Heart right ventricle (tissue), 16 donors: ENCODE data around the gene ADK. TPM values are rescaled to one million over a fixed set of nuclear protein-coding genes. Genes with fewer than 3 reads are reported as not detected.

Source experiments
- ATAC-seq, 8 donors: fragments of 200-7000 bp; cut with Tn5 transposase; one replicate each; pipeline ENCODE4 v1.9.1; 2020; ENCODE audit warnings: mild to moderate bottlenecking in 8 of 8, moderate library complexity in 8 of 8, moderate number of reproducible peaks in 1 of 8
- DNase-seq, 2 donors: peaks; one replicate each; pipeline ENCODE4 v3.0.0-alpha.2; 2020
- H3K27ac ChIP-seq, 10 donors: fragments of 200-600 bp; sonication (generic) in 2 of 10; one replicate each; pipeline versions ENCODE4 v1.5.0 to v1.8.0; 2020 to 2022; ENCODE audit warnings: mild to moderate bottlenecking in 3 of 10
- H3K27me3 ChIP-seq, 7 donors: fragments of 200-600 bp; one replicate each; pipeline ENCODE4 v1.8.0; 2021 to 2022; ENCODE audit warnings: mild to moderate bottlenecking in 2 of 7
- H3K36me3 ChIP-seq, 9 donors: fragments of 200-600 bp; sonication (generic) in 1 of 9; one replicate each; pipeline versions ENCODE4 v1.5.0 to v1.8.0; 2020 to 2022; ENCODE audit warnings: mild to moderate bottlenecking in 2 of 9
- H3K4me1 ChIP-seq, 9 donors: fragments of 200-600 bp; sonication (generic) in 1 of 9; one replicate each; pipeline versions ENCODE4 v1.5.0 to v1.8.0; 2020 to 2022; ENCODE audit warnings: mild to moderate bottlenecking in 4 of 9
- H3K4me3 ChIP-seq, 10 donors: fragments of 200-600 bp; sonication (generic) in 2 of 10; one replicate each; pipeline versions ENCODE4 v1.5.0 to v1.8.0; 2020 to 2022; ENCODE audit warnings: mild to moderate bottlenecking in 7 of 10, moderate library complexity in 2 of 10
- H3K9me3 ChIP-seq, 11 donors: fragments of 200-600 bp in 10 of 11; sonication (generic) in 2 of 11; one replicate each; pipeline versions ENCODE4 v1.5.0 to v1.8.0; 2013 to 2022; ENCODE audit warnings: mild to moderate bottlenecking in 2 of 11, control low read depth in 1 of 11, moderate library complexity in 1 of 11
- CTCF ChIP-seq, 9 donors: fragments of 200-600 bp; sonication (generic) in 2 of 9; IDR thresholded peaks; one replicate each; pipeline versions ENCODE4 v1.5.0 to v1.8.0; 2021 to 2022; ENCODE audit warnings: antibody characterized with exemption in 9 of 9, mild to moderate bottlenecking in 5 of 9, moderate library complexity in 1 of 9
- WGBS, 2 donors: extraction: QIAGEN DNeasy Blood & Tissue Kit; methylation state at CpG; one replicate each; pipeline ENCODE4 v1.1.7; 2013; ENCODE audit warnings: inconsistent platforms in 1 of 2; 5-methylcytosine and 5-hydroxymethylcytosine counted together
- intact Hi-C, 10 donors: fragments of 100-400 bp; cut with DNase I; formaldehyde crosslinking; loops; one replicate each; pipeline versions ENCODE4 v1.11.1 to v1.14.2; 2022
- polyA plus RNA-seq, 2 donors: library from polyadenylated mRNA; stranded (reverse); fragments of 200-250 nt; gene quantifications; one replicate each; pipeline ENCODE4 v1.2.3, GENCODE V29; 2013
- total RNA-seq, 10 donors: library from RNA; stranded (reverse); fragmentation: NEBNext Ultra II Directional in 3 of 10; extraction: Animal tissue kit (Norgen Biotek cat#: 25700) in 3 of 10; gene quantifications; one replicate each; pipeline versions ENCODE4 v1.2.1 to v1.2.4, GENCODE V29; 2021 to 2023
- donor health status: Arrhythmogenic right ventricular cardiomyopathy.
- donor health status: ischemic (EF 13 %, LVEDD 7.1; RV severe dilation, severe dysfunction).
- donor health status: healthy with polysubstance abuse.
- donor health status: DM: no; HTN: yes; CAD: no.
- donor health status: DM: no; HTN: no; CAD: no.
- donor health status: ischemic (EF 25% LVEDD 6.9; RV normal size, moderate dysfunction).
- donor health status: ischemic (EF 25% LVEDD 5.7; RV mildly dilated, moderate dysfunction).
- donor health status: healthy.
- donor health status: DM: yes; HTN: yes; CAD: no.
- donor health status: Ischemic cardiomyopathy.
- donor health status: ischemic (EF 35%, LVEDD 5.7; RV mildly dilated, moderate dysfunction).
- donor health status: nonischemic (EF 11% LVEDD 7.7; RV severe dilation, severe dysfunction).
- donor health status: DM: yes; HTN: yes; CAD: no.
- donor health status: PGD.
- donor health status: ischemic (EF 29% LVEDD 5.4; RV normal size, mild dysfunction).
- donor health status: nonischemic (EF 23%, LVEDD 6.1; RV moderate dilation, normal function).

ADK gene
- total and polyA plus RNA-seq, 12 donors: 13.0 to 50.0 (median 39.1) TPM

GRCh38 chr10:74300666-74301065 is 149.6 kb downstream of the ADK start:
- no peaks in the 10 kb centered on the region for H3K36me3 ChIP-seq
- H3K27me3 ChIP-seq: no peaks in the 10 kb centered on the region
- WGBS, 2 donors: 0 to 68% methylated on average over 1 of the region's 1 CpG
- no peak overlapping the region for H3K27ac ChIP-seq
- no peak for DNase-seq
- peaks cover 0 to 7% (median 0%) of the 10 kb centered on the region in 9 donors for H3K4me1 ChIP-seq
- intact Hi-C loops: no loop called here
- no peak overlapping the region for H3K4me3 ChIP-seq
- no peak for TF ChIP-seq CTCF (IDR thresholded peaks at IDR 0.05)
- H3K9me3 ChIP-seq: no peaks in the 10 kb centered on the region
- no peak for ATAC-seq

- no peak overlapping the region for H3K4me3 ChIP-seq
- H3K9me3 ChIP-seq: no peaks in the 10 kb centered on the region
- intact Hi-C loops: no loop called here
- TF ChIP-seq CTCF (IDR thresholded peaks at IDR 0.05): no peak
- no peak overlapping the region for H3K27ac ChIP-seq
- no peak for DNase-seq
- 91 to 93% methylated on average over 3 of the region's 3 CpGs for WGBS, 2 donors
- H3K4me1 ChIP-seq: peaks cover 0 to 11% (median 5%) of the 10 kb centered on the region in 9 donors
- no peaks in the 10 kb centered on the region for H3K27me3 ChIP-seq
- no peak for ATAC-seq
- no peaks in the 10 kb centered on the region for H3K36me3 ChIP-seq
These were observed 154.7 kb downstream of the ADK start for GRCh38 chr10:74305730-74306129.

GRCh38 chr10:74306227-74306982 is 155.4 kb downstream of the ADK start:
- WGBS, 2 donors: 80 to 81% methylated on average over 3 of the region's 3 CpGs
- ATAC-seq (no peak), DNase-seq (no peak)
- TF ChIP-seq CTCF (IDR thresholded peaks at IDR 0.05): no peak
- Histone ChIP-seq H3K36me3 (no peaks in the 10 kb centered on the region), H3K9me3 (no peaks in the 10 kb centered on the region), H3K4me3 (no peak overlapping the region), H3K4me1 (peaks cover 0 to 11% (median 5%) of the 10 kb centered on the region in 9 donors), H3K27ac (no peak overlapping the region), H3K27me3 (no peaks in the 10 kb centered on the region)
- intact Hi-C loops: no loop called here

- Histone ChIP-seq H3K4me1 (peaks cover 0 to 11% (median 5%) of the 10 kb centered on the region in 9 donors), H3K36me3 (no peaks in the 10 kb centered on the region), H3K4me3 (no peak overlapping the region), H3K27ac (no peak overlapping the region), H3K9me3 (no peaks in the 10 kb centered on the region), H3K27me3 (no peaks in the 10 kb centered on the region)
- TF ChIP-seq CTCF (IDR thresholded peaks at IDR 0.05): no peak
- DNase-seq (no peak), ATAC-seq (no peak)
- intact Hi-C loops: no loop called here
- WGBS, 2 donors: 63 to 66% methylated on average over 3 of the region's 3 CpGs
These were observed 156.1 kb downstream of the ADK start for GRCh38 chr10:74307061-74307651.
